Measurements from ENCODE around the gene NBPF1.
"Not testable (repeated sequence)": the region's sequence is repeated elsewhere in the genome, so short reads cannot be mapped to it uniquely, and the experiment has no call there.

Gene NBPF1

GRCh38 chr1:16628361-16629111 is 15.2 kb upstream of the NBPF1 start:
- Histone ChIP-seq H3K4me3 (ENCODE audit: low read length in 2 of 2) (peak overlapping the region in 1 of 2 donors; percentile 5), H3K23ac (ENCODE audit: low read depth, low read length, poor library complexity) (peak overlapping the region; percentile 86), H2AK5ac (ENCODE audit: low read depth, low read length) (no peak overlapping the region), H3K18ac (ENCODE audit: low read length) (peak overlapping the region; percentile 36), H3K4me1 (ENCODE audit: control insufficient read depth in 2 of 2, insufficient read depth in 1 of 2, low read depth in 1 of 2, low read length in 2 of 2) (no peaks in the 10 kb centered on the region), H3K27me3 (ENCODE audit: control insufficient read depth in 3 of 3, insufficient read depth in 3 of 3, low read depth in 1 of 3, low read length in 3 of 3) (peaks cover 0 to 6% (median 0%) of the 10 kb centered on the region in 3 experiments), H4K91ac (ENCODE audit: low read depth, low read length, poor library complexity) (no peak overlapping the region), H2BK12ac (ENCODE audit: low read length) (peak overlapping the region; percentile 48), H3K36me3 (replicated peaks in 1 of 2; ENCODE audit: control insufficient read depth in 2 of 2, insufficient read depth in 2 of 2, low read length in 2 of 2) (peaks cover 64 to 84% of the 10 kb centered on the region in 2 donors), H3K9me3 (replicated peaks in 1 of 2; ENCODE audit: control insufficient read depth in 2 of 2, insufficient read depth in 1 of 2, low read depth in 1 of 2, low read length in 2 of 2) (peaks cover 0 to 2% of the 10 kb centered on the region in 2 donors), H3K4me2 (ENCODE audit: insufficient read depth, low read length, poor library complexity, severe bottlenecking) (no peak overlapping the region), H2AFZ (ENCODE audit: low read length) (no peak overlapping the region), H3K27ac (replicated peaks; ENCODE audit: low read length) (no peak overlapping the region), H3K79me1 (ENCODE audit: low read depth, low read length) (peaks cover 20% of the 10 kb centered on the region), H2BK15ac (ENCODE audit: low read length) (no peak overlapping the region), H4K8ac (ENCODE audit: low read depth, low read length) (peak overlapping the region; percentile 77), H2BK120ac (ENCODE audit: low read depth, low read length) (no peak overlapping the region), H3K9ac (ENCODE audit: low read depth, low read length, poor library complexity) (no peak overlapping the region), H3K14ac (ENCODE audit: low read length) (no peak overlapping the region), H3K4ac (ENCODE audit: low read length) (no peak overlapping the region), H2BK5ac (ENCODE audit: low read length) (peak overlapping the region; percentile 25)
- no peak for DNase-seq (ENCODE audit: low spot score)
- WGBS, 2 donors (ENCODE audit: extremely low coverage in 2 of 2, insufficient read length in 2 of 2, insufficient replicate concordance in 1 of 2), result no CpG with 5 or more reads among the region's 19 CpGs

DNA sequence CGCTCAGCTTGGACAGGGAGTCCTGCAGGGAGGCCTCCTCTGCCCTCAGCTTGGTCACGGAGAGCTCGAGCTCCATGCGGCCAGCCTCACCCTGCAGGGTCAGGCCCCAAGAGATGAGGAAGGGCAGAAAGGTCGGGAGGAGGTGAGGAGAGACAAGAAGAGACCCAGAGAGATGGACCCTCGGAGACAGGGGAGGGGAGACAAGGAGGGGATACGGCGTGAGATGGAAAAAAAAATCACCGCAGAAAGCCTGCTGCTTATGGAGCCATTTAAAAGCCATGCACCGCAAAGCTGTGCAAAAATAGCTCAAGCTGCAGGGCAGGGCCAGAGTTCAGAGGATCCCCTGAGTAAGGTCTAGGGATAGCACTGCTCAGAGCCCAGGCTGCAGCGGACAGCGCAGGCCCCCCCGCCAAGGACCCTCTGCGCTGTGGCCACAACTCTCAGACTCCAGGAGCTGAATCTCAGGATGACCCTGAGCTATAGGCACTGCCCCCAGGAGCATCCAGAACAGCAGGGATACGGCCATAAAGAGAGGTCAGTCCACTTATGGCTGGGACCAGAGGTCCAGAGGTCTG is 13.1 kb upstream of the NBPF1 start:
- peaks cover 15% of the 10 kb centered on the region for H3K79me1 ChIP-seq (ENCODE audit: low read depth, low read length)
- H2BK120ac ChIP-seq (ENCODE audit: low read depth, low read length), result peak overlapping the region; percentile 13
- H3K9ac ChIP-seq (ENCODE audit: low read depth, low read length, poor library complexity); H4K91ac ChIP-seq (ENCODE audit: low read depth, low read length, poor library complexity); H2AK5ac ChIP-seq (ENCODE audit: low read depth, low read length); H3K4ac ChIP-seq (ENCODE audit: low read length); H3K4me3 ChIP-seq (ENCODE audit: low read length in 2 of 2); H3K27me3 ChIP-seq (ENCODE audit: control insufficient read depth in 3 of 3, insufficient read depth in 3 of 3, low read depth in 1 of 3, low read length in 3 of 3); H2AFZ ChIP-seq (ENCODE audit: low read length); H3K27ac ChIP-seq (replicated peaks; ENCODE audit: low read length); H2BK15ac ChIP-seq (ENCODE audit: low read length); DNase-seq (ENCODE audit: low spot score); H3K18ac ChIP-seq (ENCODE audit: low read length); H2BK12ac ChIP-seq (ENCODE audit: low read length); H3K9me3 ChIP-seq (replicated peaks in 1 of 2; ENCODE audit: control insufficient read depth in 2 of 2, insufficient read depth in 1 of 2, low read depth in 1 of 2, low read length in 2 of 2); H3K4me2 ChIP-seq (ENCODE audit: insufficient read depth, low read length, poor library complexity, severe bottlenecking); H4K8ac ChIP-seq (ENCODE audit: low read depth, low read length); H3K4me1 ChIP-seq (ENCODE audit: control insufficient read depth in 2 of 2, insufficient read depth in 1 of 2, low read depth in 1 of 2, low read length in 2 of 2): not testable (repeated sequence)
- H2BK5ac ChIP-seq (ENCODE audit: low read length), result peak overlapping the region; percentile 40
- H3K23ac ChIP-seq (ENCODE audit: low read depth, low read length, poor library complexity), result peak overlapping the region; percentile 96
- H3K14ac ChIP-seq (ENCODE audit: low read length), result peak overlapping the region; percentile 23
- no CpG with 5 or more reads among the region's 15 CpGs for WGBS, 2 donors (ENCODE audit: extremely low coverage in 2 of 2, insufficient read length in 2 of 2, insufficient replicate concordance in 1 of 2)
- peaks cover 57 to 82% of the 10 kb centered on the region in 2 donors for H3K36me3 ChIP-seq (replicated peaks in 1 of 2; ENCODE audit: control insufficient read depth in 2 of 2, insufficient read depth in 2 of 2, low read length in 2 of 2)

DNA sequence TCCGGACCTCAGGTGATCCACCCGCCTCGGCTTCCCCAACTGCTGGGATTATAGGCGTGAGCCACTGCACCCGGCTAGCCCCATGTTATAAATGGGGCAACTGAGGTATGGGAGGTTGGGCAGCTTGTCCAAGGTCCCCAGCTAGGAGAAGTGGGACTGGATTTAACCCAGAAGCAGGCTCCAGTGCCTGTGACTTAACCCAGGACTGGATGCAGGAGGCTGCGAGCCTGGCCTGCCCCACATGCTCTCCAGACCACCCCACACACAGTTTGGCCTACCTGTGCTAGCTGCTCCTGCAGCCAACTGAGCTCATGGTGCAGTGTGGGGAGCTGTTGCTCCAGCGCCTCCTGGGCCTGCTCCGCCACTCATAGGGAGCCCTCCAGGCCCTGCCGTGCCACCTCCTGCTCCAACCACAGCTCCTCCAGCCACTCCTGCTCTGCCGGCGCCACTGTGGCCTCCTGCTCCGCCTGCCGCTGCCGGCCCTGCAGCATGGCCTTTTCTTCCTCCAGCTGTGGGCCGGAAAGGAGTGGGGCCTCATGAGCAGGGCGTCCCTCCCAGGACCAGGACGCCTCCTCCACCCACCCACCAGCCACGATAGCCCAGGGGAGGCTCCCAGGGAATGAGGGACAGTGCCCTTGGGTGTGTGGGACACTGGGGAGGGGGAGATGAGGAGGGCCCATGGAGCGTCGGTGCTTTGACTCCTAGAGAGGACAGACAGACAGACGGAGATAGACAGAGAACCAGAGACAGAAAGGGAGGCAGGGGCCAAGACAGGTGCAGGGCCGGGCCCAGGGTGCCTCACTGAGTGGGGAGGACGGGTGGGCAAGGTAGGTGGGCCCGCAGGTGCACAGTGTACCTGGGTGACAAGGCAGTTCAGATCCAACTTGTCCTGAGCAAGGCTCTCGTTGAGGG is 12.4 kb upstream of the NBPF1 start:
- H2AK5ac ChIP-seq (ENCODE audit: low read depth, low read length), result peak overlapping the region; percentile 77
- peak overlapping the region; percentile 96 for H3K23ac ChIP-seq (ENCODE audit: low read depth, low read length, poor library complexity)
- H3K18ac ChIP-seq (ENCODE audit: low read length), result peak overlapping the region; percentile 85
- peak overlapping the region; percentile 38 for H2BK120ac ChIP-seq (ENCODE audit: low read depth, low read length)
- peak overlapping the region; percentile 19 for H4K8ac ChIP-seq (ENCODE audit: low read depth, low read length)
- H3K4ac ChIP-seq (ENCODE audit: low read length), result peak overlapping the region; percentile 28
- peaks cover 0 to 2% of the 10 kb centered on the region in 2 donors for H3K9me3 ChIP-seq (replicated peaks in 1 of 2; ENCODE audit: control insufficient read depth in 2 of 2, insufficient read depth in 1 of 2, low read depth in 1 of 2, low read length in 2 of 2)
- H3K9ac ChIP-seq (ENCODE audit: low read depth, low read length, poor library complexity), result peak overlapping the region; percentile 74
- H3K27ac ChIP-seq (replicated peaks; ENCODE audit: low read length), result no peak overlapping the region
- H3K14ac ChIP-seq (ENCODE audit: low read length), result peak overlapping the region; percentile 23
- no peak for DNase-seq (ENCODE audit: low spot score)
- H3K36me3 ChIP-seq (replicated peaks in 1 of 2; ENCODE audit: control insufficient read depth in 2 of 2, insufficient read depth in 2 of 2, low read length in 2 of 2), result peaks cover 50 to 78% of the 10 kb centered on the region in 2 donors
- peak overlapping the region in 1 of 2 donors; percentile 12 for H3K4me3 ChIP-seq (ENCODE audit: low read length in 2 of 2)
- H2BK5ac ChIP-seq (ENCODE audit: low read length), result peak overlapping the region; percentile 40
- H3K79me1 ChIP-seq (ENCODE audit: low read depth, low read length), result peaks cover 15% of the 10 kb centered on the region
- H2AFZ ChIP-seq (ENCODE audit: low read length), result no peak overlapping the region
- peak overlapping the region; percentile 59 for H2BK15ac ChIP-seq (ENCODE audit: low read length)
- peak overlapping the region; percentile 25 for H2BK12ac ChIP-seq (ENCODE audit: low read length)
- peaks cover under 1 to 2% of the 10 kb centered on the region in 2 donors for H3K4me1 ChIP-seq (ENCODE audit: control insufficient read depth in 2 of 2, insufficient read depth in 1 of 2, low read depth in 1 of 2, low read length in 2 of 2)
- peaks cover 0 to 6% (median 0%) of the 10 kb centered on the region in 3 experiments for H3K27me3 ChIP-seq (ENCODE audit: control insufficient read depth in 3 of 3, insufficient read depth in 3 of 3, low read depth in 1 of 3, low read length in 3 of 3)
- no CpG with 5 or more reads among the region's 25 CpGs for WGBS, 2 donors (ENCODE audit: extremely low coverage in 2 of 2, insufficient read length in 2 of 2, insufficient replicate concordance in 1 of 2)
- H4K91ac ChIP-seq (ENCODE audit: low read depth, low read length, poor library complexity), result peak overlapping the region; percentile 62
- H3K4me2 ChIP-seq (ENCODE audit: insufficient read depth, low read length, poor library complexity, severe bottlenecking), result no peak overlapping the region

Data from neuronal stem cell (in vitro differentiated cells).